Stimulated activated CD4-positive, alpha-beta T cell treated with anti-CD3 and anti-CD28 coated beads, Interleukin-4, amount 100 ng/mL, for 48 hours (primary cell): Measurements from ENCODE around the gene DENND2D.
"Not testable (repeated sequence)": the region's sequence is repeated elsewhere in the genome, so short reads cannot be mapped to it uniquely, and the experiment has no call there.

Experiments used
- DNase-seq, 2 donors: peaks; one replicate each; pipeline ENCODE4 v3.0.0-alpha.2; 2020; ENCODE audit warnings: low read depth in 2 of 2

The DENND2D gene

DNA sequence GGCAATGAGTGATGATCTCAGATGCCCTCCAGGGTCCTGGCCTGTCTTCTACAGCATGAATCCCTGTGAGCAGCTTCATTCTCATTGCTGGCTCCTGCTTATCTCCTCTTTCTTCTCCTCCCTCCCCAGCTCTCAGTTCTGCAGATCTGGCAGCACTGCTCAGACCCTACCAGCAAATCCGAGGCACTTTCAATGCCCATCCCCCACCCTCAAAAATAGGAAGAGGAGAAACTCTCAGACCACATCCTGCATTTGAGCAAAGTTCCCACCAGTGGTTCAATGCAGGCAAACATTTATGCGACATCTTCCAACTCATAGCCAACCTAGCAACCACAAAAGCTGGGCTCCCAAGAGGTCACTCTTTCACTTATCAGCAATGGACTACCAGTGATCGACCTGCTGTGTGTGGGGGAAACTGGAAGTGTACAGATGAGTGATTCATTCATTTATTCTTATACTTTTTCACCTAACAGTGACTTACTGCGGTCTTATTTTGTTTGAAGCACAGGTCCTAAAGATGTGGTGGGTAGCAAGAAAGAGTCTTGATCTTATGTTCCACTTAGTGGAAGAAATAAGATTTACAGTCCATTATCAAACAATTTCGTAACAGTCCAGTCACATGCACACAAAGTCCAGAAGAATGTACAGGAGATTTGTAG, 21.3 kb upstream of the DENND2D start:
- no peak for DNase-seq

- no peak for DNase-seq
Observed at GRCh38 chr1:111221276-111221632, 20.8 kb upstream of the DENND2D start.

- no peak for DNase-seq
Observed at GRCh38 chr1:111220302-111220890, 19.9 kb upstream of the DENND2D start.

DNA sequence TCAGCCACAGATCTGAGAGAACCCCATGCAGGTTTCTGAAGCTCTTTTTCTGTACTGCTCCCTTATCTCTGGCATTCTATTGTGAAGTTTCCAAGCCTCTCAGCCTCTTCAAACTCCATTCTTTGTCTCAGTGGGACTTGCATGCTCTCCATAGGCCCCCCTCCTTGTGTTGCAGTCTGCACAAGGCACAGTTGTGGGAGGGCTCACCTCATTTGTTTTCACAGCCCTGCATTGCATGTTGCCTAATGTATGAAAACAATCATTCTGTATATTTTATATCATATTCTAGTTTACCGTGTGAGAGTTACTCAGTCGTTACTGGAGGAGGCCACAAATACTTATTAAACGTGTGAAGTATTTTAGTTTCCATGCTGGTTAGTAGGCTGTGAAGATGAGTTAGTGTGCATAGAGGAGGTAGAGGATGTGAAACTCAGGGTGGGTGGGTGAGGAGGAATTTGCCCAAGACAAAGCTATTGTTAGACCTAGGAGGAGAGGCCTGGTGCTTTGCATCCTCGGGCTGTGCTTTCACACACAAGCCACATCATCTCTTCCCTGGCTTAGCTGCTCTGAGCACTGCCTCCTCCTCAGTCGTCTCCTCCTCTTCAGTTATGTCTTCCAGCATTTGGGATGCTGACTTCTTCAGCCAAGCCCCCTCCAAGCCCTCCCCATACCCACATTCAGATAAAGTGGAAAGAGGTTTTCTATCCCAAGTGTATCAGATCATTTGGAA, 19.3 kb upstream of the DENND2D start:
- no peak for DNase-seq

- no peak for DNase-seq
Observed at GRCh38 chr1:111218701-111219556, 18.5 kb upstream of the DENND2D start.

GRCh38 chr1:111217183-111217910, 16.9 kb upstream of the DENND2D start:
- DNase-seq = no peak

- DNase-seq = no peak
Observed at GRCh38 chr1:111216751-111217150, 16.3 kb upstream of the DENND2D start.

DNA sequence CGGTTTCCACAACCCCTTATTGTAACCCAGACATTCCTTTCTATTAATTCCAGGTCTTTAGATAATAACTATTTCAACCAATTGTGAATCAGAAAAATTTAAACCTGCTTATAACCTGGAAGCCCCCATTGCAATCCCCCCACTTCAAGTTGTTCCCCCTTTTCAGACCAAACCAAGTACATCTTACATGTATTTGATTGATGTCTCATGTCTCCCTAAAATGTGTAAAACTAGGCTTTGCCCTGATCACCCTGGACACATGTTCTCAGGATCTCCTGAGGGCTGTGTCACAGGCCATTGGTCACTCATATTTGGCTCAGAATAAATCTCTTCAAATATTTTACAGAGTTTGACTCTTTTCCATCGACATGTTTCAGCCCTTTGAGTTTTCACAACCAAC, 14.8 kb upstream of the DENND2D start:
- DNase-seq = not testable (repeated sequence)

DNA sequence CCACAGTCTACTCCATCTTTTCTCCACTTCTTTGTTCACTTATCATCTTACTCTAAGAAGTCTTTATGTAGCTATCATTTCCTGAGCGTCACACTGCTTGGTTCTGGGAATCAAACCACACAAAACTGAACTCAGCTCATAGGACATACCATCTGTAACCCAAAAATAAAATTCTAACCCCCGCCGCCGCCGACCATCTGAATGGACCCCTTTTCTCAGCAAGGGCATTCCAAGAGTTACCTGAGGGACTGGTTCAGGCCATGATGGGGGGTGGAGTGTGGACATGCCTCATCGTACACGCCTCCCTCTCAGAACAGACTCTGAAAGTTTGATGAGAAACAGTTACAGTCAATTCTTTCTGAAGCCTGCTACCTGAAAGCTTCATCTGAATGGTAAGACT, 14.4 kb upstream of the DENND2D start:
- peak in 1 of 2 donors; percentile 41 for DNase-seq

DNA sequence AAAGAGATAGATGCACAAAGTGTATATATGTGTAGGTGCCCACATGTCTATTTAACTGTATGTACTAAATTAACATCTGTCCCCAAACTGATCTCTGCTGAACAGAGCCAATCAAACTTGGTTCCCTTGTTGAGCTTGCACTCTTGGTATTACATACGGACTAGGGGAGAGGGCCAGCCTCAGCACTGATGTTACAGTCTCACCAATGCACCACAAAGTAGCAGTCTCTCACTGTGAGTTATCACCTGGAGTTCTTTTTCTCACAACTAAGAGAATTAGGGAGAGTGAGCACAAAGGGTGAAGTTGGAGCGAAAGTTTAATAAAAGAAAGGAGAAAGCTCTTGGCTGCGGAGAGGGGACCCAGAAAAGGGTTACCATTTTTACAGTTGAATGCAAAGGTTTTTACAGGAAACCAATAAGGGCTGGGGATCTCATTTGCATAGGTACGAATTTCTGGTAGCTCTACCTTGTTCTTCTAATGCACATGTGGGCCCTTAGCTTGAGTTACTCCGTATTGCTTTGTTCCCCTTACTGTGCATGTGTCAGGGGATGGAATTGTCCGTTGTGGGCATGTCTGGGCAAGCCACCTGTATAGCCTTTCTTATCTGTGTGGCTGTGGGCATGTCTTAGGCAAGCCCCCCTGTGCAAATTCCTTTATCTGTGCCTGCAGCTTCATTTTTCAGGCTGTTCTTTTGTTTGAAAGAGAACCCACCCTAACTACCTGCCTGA, 13.8 kb upstream of the DENND2D start:
- DNase-seq = no peak

DNA sequence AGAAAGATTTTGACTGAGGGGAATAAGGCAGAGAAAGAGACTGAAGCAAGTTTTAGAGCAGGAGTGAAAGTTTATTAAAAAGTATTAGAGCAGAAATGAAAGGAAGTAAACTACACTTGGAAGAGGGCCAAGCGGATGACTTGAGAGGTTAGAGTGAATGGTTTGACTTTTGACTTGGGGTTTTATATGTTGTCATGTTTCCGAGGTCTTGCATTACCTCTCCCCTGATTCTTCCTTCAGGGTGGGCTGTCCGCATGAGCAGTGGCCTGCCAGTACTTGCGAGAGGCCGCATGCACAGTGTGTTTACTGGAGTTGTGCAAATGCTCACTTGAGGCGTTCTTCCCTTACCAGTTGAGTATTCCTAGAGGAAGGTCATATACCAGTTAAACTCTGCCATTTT, 13.0 kb upstream of the DENND2D start:
- no peak for DNase-seq

DNA sequence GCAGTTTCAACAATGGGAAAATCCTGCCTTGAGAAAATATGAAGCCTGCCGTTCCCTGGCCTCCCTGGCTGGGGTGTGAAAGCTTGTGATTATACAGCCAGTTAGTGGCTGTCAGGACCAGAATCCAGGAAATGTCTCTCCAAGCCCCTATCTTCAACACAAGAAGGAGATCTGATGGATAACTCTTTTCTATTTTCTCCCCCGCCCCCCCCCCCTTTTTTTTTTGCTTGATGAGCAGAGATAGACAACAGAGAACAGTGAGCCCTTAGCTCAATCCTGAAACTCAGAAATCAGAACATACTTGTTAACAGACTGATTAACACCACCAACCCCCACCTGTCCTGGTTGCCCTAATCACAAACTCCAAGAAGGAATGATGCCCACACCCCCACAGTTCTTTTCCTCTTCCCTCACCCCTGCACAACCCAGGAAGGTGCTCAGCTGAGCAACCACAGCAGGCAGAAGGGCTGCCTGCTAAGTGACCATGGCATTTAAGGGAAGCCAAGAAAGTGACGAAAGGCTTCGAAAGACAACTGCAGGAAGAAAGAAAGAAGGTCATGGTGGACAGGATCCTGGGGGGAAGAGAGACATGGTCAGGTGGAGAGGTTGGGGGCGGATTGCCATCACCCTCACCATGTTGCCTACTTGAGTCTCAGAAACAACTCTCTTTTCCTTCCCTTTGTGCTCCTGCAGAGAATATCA, 12.3 kb upstream of the DENND2D start:
- no peak for DNase-seq

- DNase-seq = no peak
Observed at GRCh38 chr1:111211921-111212320, 11.5 kb upstream of the DENND2D start.

DNA sequence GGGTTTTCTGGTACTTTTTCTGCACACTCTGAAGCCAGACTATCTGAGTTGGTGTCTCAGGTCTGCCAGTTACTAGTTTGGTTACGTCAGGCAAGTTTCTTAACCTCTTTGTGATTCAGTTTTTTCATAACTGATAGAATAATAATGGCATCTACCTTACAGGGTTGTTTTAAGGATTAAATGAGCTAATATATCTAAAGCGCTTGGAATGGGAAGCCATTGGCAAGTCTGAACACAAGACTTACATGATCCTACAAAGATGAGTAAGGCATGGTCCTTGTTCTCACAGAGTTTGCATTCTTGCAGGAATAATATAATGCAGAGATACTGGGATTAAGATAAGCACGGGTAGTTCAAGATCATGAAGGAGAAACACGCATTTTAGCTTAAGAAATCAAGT, 9.2 kb upstream of the DENND2D start:
- DNase-seq = no peak

- DNase-seq = no peak
Observed at GRCh38 chr1:111208921-111209320, 8.5 kb upstream of the DENND2D start.

DNA sequence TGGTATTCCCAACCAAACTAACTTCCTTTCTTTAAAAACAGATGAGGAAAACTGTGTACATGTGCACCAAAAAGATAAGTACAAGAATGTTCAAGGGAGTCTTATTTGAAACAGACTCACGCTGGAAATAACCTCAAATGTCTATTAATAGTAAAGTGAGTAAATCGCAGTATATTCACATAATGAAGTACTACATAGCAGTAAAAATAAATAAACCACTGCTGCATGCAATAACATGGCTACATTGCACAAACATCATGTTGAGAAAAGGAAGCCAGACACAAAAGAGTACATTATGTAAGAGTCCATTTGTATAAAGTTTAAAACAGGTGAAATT, 5.2 kb upstream of the DENND2D start:
- no peak for DNase-seq

GRCh38 chr1:111204983-111205713, 4.7 kb upstream of the DENND2D start:
- no peak for DNase-seq

DNA sequence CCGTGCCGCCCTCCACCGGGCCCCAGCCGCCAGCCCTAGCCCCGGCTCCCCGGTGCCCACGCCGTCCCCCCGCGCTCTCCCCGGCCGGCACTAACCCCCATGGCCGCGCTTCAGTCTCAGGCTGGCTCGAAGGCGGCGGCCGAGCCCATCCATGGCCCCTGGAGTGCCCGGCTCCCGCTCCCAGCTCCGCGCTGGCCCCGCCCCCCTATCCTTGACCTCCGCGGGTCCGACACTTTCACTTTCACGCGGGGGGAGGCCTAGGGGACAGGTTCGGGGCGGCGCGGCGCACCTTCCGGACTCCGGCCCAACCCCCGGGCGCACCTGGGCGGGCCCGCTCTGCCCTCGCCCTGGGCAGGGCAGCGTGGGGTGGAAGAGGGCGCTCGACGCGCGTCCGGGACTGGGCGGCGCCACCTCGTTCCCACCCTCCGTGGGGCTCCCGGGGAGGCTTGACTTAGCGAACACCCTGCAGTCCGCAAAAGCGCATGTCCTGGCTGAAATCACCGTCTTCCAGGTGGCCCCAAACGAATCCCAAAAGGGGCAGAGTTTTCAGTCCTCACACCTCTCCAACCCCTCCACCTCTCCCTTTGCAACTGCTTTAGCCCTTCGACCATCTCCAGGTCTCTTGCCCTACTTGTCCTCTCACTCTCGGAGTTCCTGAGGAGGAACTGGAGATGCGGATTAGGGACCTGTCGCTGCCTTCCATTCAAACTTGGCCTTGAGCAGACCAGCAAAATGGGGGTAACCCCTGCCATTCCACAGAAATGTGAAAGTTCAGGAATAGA, 3.9 kb upstream of the DENND2D start:
- peak in 1 of 2 donors; percentile 48 for DNase-seq

GRCh38 chr1:111203681-111204200, 3.3 kb upstream of the DENND2D start:
- peak; percentile 72 to 80 for DNase-seq
